PC-9 (cell line): ENCODE results near the gene MAGI3. TPM values are rescaled to one million over a fixed set of nuclear protein-coding genes. Genes with fewer than 3 reads are reported as not detected.

ENCODE experiments used
- BruUV-seq: library from RNA; stranded (reverse); fragments of 400-500 nt; replicated peaks from 2 replicates; lab custom pipeline; 2021; lab: Mats Ljungman, UMichigan
- CTCF ChIA-PET: fragments of 300-600 bp; sonication (Branson Sonifier 250); formaldehyde crosslinking; loops from one replicate; lab custom pipeline; 2022; ENCODE audit warnings: antibody characterized with exemption; lab: Charles Lee
- POLR2A ChIA-PET: fragments of 300-600 bp; sonication (Branson Sonifier 250); formaldehyde crosslinking; loops from one replicate; lab custom pipeline; 2022; ENCODE audit warnings: antibody characterized with exemption; ENCODE audit not compliant: unreplicated experiment; lab: Charles Lee
- DNase-seq, 2 experiments: peaks; one replicate each; pipeline versions ENCODE4 v3.0.0 to v3.0.0-alpha.2; 2015 to 2022; ENCODE audit warnings: mixed read lengths in 1 of 2
- H2AFZ ChIP-seq: fragments of 200-600 bp; sonication (generic); 2 replicates; pipeline ENCODE4 v1.8.1; 2017; ENCODE audit warnings: antibody characterized with exemption
- H3F3A ChIP-seq: fragments of 200-600 bp; sonication (generic); 2 replicates; pipeline ENCODE4 v1.8.1; 2017; ENCODE audit warnings: antibody characterized with exemption, mild to moderate bottlenecking, low read depth; ENCODE audit not compliant: insufficient read depth
- H3K27ac ChIP-seq: fragments of 200-600 bp; sonication (generic); 2 replicates; pipeline ENCODE4 v1.6.1; 2016; ENCODE audit warnings: mixed run types
- H3K27me3 ChIP-seq: fragments of 200-600 bp; sonication (generic); 2 replicates; pipeline ENCODE4 v1.6.1; 2016; ENCODE audit warnings: low read depth, mixed run types; ENCODE audit not compliant: insufficient read depth
- H3K36me3 ChIP-seq: fragments of 200-600 bp; sonication (generic); 2 replicates; pipeline ENCODE4 v1.6.1; 2016; ENCODE audit warnings: low read depth, mixed run types
- H3K4me1 ChIP-seq: fragments of 200-600 bp; sonication (generic); replicated peaks from 2 replicates; pipeline ENCODE4 v1.6.1; 2016; ENCODE audit warnings: mixed run types; ENCODE audit not compliant: insufficient read depth
- H3K4me2 ChIP-seq: fragments of 200-600 bp; sonication (generic); 2 replicates; pipeline ENCODE4 v1.6.1; 2017; ENCODE audit warnings: mixed run types
- H3K4me3 ChIP-seq: fragments of 200-600 bp; sonication (generic); 2 replicates; pipeline ENCODE4 v1.6.1; 2016; ENCODE audit warnings: mixed run types
- H3K79me2 ChIP-seq: fragments of 200-600 bp; sonication (generic); 2 replicates; pipeline ENCODE4 v1.6.1; 2017; ENCODE audit warnings: low read depth, mixed run types
- H3K9me2 ChIP-seq: fragments of 200-600 bp; sonication (generic); 2 replicates; pipeline ENCODE4 v1.8.1; 2017; ENCODE audit warnings: mild to moderate bottlenecking; ENCODE audit not compliant: insufficient read depth
- H3K9me3 ChIP-seq: fragments of 200-600 bp; sonication (generic); 2 replicates; pipeline ENCODE4 v1.8.1; 2016; ENCODE audit warnings: low read depth; ENCODE audit not compliant: insufficient read depth
- H4K20me1 ChIP-seq: fragments of 200-600 bp; sonication (generic); 2 replicates; pipeline ENCODE4 v1.8.1; 2017; ENCODE audit not compliant: insufficient read depth
- CTCF ChIP-seq: fragments of 200-600 bp; sonication (generic); conservative IDR thresholded peaks from 2 replicates; pipeline ENCODE4 v1.6.1; 2017; ENCODE audit warnings: mixed run types, antibody characterized with exemption, mild to moderate bottlenecking, moderate library complexity
- EZH2 ChIP-seq: fragments of 200-600 bp; sonication (generic); IDR thresholded peaks from 2 replicates; pipeline ENCODE4 v1.8.0; 2017; ENCODE audit warnings: antibody characterized with exemption, low read depth
- intact Hi-C: fragments of 100-400 bp; cut with micrococcal nuclease; formaldehyde crosslinking; loops from one replicate; pipeline ENCODE4 v1.10.0; 2022; ENCODE audit not compliant: unreplicated experiment
- total RNA-seq: library from RNA; stranded (reverse); gene quantifications from 2 replicates; pipeline ENCODE4 v1.2.3, GENCODE V29; 2021

The MAGI3 gene
- total RNA-seq, 1 experiment from 2014 or later, result 17.3 TPM

GRCh38 chr1:113692824-113693431 lies 302.6 kb downstream of the MAGI3 start:
- no peaks in the 10 kb centered on the region for H3K4me1 ChIP-seq
- no peak overlapping the region for H3K4me3 ChIP-seq
- H3K4me2 ChIP-seq, result no peak overlapping the region
- no TSS peak for BruUV-seq
- TF ChIP-seq CTCF, result no peak
- no peak for TF ChIP-seq EZH2
- POLR2A ChIA-PET, result interaction anchor here (0.7 kb wide), 1 partner anchor 200 kb away, joined by 5 read pairs; no protein-coding TSS in a partner anchor
- H3K27ac ChIP-seq, result no peak overlapping the region
- no peaks in the 10 kb centered on the region for H3K9me2 ChIP-seq
- H3K9me3 ChIP-seq, result peaks cover 12% of the 10 kb centered on the region; the same call in 1 of the 2 replicates
- H3K36me3 ChIP-seq, result peaks cover 23% of the 10 kb centered on the region; the same call in 1 of the 2 replicates
- DNase-seq, result no peak
- CTCF ChIA-PET, result interaction anchor here (0.6 kb wide), 1 partner anchor 564 kb away, joined by 3 read pairs; no protein-coding TSS in a partner anchor
- H3K27me3 ChIP-seq, result no peaks in the 10 kb centered on the region
- H4K20me1 ChIP-seq, result no peaks in the 10 kb centered on the region
- intact Hi-C loops, result no loop called here
- H3K79me2 ChIP-seq, result no peaks in the 10 kb centered on the region
- no peaks in the 10 kb centered on the region for H3F3A ChIP-seq
- no peak overlapping the region for H2AFZ ChIP-seq

GRCh38 chr1:113694910-113695309 lies 304.6 kb downstream of the MAGI3 start:
- BruUV-seq, result no TSS peak
- Histone ChIP-seq H3K27ac (no peak overlapping the region), H3K9me3 (peaks cover 12% of the 10 kb centered on the region; the same call in 1 of the 2 replicates), H3K36me3 (peaks cover 23% of the 10 kb centered on the region; the same call in 1 of the 2 replicates), H3K4me1 (no peaks in the 10 kb centered on the region), H3F3A (no peaks in the 10 kb centered on the region), H3K4me3 (no peak overlapping the region), H3K9me2 (no peaks in the 10 kb centered on the region), H2AFZ (no peak overlapping the region), H3K27me3 (no peaks in the 10 kb centered on the region), H3K79me2 (no peaks in the 10 kb centered on the region), H3K4me2 (no peak overlapping the region), H4K20me1 (no peaks in the 10 kb centered on the region)
- ChIA-PET POLR2A (no interaction called here), CTCF (no interaction called here)
- intact Hi-C loops, result no loop called here
- TF ChIP-seq EZH2 (no peak), CTCF (no peak)
- no peak for DNase-seq

GRCh38 chr1:113701429-113701828 lies 311.1 kb downstream of the MAGI3 start:
- Histone ChIP-seq H3F3A (no peaks in the 10 kb centered on the region), H3K9me2 (no peaks in the 10 kb centered on the region), H2AFZ (no peak overlapping the region), H3K27ac (no peak overlapping the region), H3K36me3 (peaks cover 15% of the 10 kb centered on the region; the same call in 1 of the 2 replicates), H4K20me1 (no peaks in the 10 kb centered on the region), H3K9me3 (no peaks in the 10 kb centered on the region), H3K27me3 (no peaks in the 10 kb centered on the region), H3K4me3 (no peak overlapping the region), H3K4me1 (no peaks in the 10 kb centered on the region), H3K4me2 (no peak overlapping the region), H3K79me2 (no peaks in the 10 kb centered on the region)
- ChIA-PET CTCF (no interaction called here), POLR2A (no interaction called here)
- intact Hi-C loops, result no loop called here
- TF ChIP-seq CTCF, result no peak
- no peak for TF ChIP-seq EZH2
- DNase-seq, result no peak
- no TSS peak for BruUV-seq
